ENCODE data around the gene DIPK1B.

The DIPK1B gene

GRCh38 chr9:136686794-136687711, 25.3 kb upstream of the DIPK1B start, which contains the start of gene AGPAT2:
Gene AGPAT2, minus strand, starts transcription at chr9:136687457. Its CDS starts 100 bp downstream, at chr9:136687357.
- DNase-seq = peak; percentile 82

- DNase-seq = peak; percentile 10
Observed at GRCh38 chr9:136687721-136688223, 24.6 kb upstream of the DIPK1B start.

GRCh38 chr9:136688274-136689107, 23.9 kb upstream of the DIPK1B start:
- DNase-seq = no peak

GRCh38 chr9:136689108-136689460, 23.3 kb upstream of the DIPK1B start:
- no peak for DNase-seq

DNA sequence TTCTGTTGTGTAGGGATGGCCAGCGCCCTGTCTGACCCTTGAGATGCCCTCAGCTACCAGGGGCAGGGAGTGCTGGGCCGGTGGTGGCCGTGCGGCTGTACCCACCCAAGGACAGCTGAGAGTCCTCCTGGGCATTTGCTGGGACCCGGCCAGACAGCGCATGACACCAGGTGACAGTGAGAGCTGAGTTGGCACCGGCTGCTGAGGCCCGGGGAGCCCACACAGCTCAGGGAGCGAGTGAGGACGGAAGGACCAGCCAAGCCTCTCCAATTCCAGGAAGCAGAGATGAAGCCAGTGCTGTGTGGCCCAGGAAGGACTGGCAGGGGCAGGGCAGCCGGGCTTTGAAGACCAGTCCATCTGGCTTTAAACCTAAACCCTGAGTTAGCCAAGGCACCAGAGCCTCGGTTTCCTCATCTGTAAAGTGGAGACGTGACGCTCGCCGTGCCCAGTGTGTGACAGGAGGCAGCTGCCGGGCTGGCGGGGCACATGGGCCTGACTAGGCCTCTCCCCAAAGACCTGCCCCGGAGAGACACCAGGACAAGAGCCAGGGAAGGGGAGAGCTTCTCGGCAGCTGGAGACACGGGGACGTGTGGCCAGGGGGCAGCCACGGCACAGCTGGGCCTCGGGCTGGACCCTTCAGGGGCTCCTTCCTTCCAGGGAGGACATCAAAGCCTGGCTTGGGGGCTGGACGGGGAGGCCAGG, 22.1 kb upstream of the DIPK1B start:
- no peak for DNase-seq

GRCh38 chr9:136690806-136691261, 21.5 kb upstream of the DIPK1B start:
- DNase-seq = no peak

DNA sequence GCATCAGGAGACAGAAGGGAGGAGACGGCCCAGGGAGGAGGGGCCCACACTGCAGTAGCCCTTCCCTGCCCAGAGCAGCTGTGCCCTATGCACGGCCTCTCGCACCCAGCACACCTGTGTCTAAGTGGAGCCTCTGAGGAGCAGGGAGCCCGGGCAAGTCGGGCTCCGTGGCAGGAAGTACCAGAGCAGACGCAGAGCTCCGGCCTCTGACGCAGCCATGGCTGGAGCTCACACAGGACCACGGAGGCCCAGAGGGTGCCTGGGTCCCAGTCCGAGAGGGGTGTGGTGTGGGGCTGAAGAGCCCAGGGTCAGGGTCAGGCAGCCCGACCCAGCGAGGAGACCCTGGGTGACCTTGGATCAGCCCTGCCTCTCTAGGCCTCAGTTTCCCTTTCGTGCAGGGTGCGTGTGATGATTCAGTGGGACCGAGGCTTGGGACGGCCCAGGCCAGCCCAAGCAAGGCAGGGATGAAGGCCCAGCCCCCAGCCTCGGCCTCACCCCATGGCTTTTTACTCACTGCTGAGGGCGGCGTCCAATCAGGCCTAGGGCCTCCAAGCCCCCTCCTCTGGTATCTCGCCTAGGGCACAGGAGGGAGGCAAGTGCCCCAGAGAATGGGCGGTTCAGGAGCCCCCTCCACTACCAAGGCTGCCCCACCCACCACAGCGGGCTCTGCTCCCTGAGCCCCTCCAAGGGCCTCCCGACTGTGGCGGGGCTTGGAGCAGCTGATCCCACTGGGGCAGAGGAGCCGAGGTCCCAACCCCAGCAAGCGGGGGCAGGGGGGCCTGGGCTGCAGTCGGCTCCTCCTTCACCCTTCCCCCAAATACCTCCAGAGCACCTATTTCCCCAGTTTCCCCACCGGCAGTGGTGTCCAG, 20.8 kb upstream of the DIPK1B start:
- no peak for DNase-seq

- no peak for DNase-seq
Observed at GRCh38 chr9:136692185-136693134, 19.9 kb upstream of the DIPK1B start.

DNA sequence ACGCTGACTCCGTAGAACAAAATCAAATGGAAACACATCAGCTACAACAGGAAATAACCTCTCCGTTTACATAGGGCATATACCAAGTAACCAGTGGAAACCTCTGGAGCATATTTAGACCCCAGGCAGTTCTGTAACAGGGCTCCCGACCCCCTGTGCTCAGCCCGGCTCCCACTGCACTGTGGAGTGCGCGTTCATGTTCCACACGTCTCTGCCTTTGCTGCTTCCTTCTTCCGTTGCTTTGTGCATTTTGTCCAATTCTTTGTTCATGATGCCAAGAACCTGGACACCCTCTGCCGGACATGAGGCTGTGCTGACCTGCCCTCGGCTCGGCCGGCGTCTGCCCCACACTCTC, 19.3 kb upstream of the DIPK1B start:
- no peak for DNase-seq

DNA sequence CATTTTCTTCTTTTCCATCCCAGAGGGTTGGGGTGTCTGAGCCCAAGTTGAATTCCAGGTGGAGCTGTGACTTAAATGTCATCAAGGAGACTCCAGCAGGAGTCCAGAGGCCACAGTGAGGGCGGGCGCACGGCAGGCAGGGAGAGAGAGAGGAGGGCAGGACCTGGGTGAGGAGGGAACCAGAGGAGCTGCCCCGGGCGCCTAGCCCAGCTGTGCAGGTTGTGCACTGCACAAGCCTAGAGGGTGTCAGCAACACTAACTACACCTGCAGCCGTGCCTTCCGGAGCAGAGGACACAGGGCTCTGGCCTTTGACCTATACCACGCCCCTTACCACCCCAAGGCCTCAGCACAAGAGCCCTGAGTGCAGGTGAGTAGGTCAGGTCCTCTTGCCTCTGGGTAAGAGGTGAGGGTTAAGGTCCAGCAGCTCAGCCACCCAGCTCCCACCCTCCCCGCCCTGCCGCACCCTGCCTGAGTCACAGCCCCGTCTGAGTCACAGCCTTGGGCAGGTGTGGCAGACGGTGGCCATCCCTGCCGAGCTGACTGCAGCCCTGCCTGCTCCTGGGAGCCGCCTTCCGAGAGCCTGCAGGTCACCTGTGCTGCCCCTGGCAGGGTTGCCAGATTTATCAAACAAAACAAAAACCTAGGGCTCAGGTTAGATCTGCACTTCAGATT, 18.7 kb upstream of the DIPK1B start:
- no peak for DNase-seq

DNA sequence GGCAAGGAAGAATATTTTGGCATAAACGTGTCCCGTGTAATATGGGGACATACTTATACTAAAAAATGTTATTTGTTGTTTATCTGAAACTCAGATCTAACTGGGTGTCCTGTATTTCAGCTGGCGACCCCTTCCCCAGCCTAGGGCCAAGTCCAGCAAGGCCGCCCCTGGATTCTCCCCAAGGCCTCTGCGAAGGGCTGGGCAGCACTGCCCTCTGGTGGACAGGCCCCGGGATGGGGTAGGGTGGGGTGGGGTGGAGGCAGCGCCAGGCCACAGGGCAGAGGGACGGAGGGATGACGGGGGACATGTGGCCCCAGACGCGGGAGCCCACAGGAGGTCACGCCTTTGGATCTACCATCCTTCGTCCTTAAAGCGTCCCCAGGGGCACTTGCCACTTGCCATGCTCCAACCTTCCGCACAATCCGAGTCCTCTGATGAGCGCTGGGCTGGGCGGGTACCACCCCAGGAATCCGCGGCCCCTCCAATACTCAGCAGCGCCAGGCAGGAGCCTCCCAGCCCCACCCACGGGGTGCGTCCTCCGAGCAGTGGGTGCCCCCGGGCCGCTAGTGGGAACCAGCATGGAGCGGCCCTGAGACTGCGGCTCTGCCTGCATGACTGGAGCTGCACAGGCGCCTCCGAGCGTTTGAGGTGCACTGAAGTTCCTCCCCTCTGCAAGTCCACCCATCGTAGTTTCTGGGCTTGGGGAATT, 18.1 kb upstream of the DIPK1B start:
- peak; percentile 26 for DNase-seq

- no peak for DNase-seq
Observed at GRCh38 chr9:136694872-136695247, 17.5 kb upstream of the DIPK1B start.

- DNase-seq = no peak
Observed at GRCh38 chr9:136695435-136695895, 16.9 kb upstream of the DIPK1B start.

GRCh38 chr9:136695955-136696354, 16.4 kb upstream of the DIPK1B start:
- no peak for DNase-seq

GRCh38 chr9:136696502-136696901, 15.9 kb upstream of the DIPK1B start:
- no peak for DNase-seq

GRCh38 chr9:136697146-136697820, 15.1 kb upstream of the DIPK1B start:
- no peak for DNase-seq

- DNase-seq = no peak
Observed at GRCh38 chr9:136697821-136698526, 14.4 kb upstream of the DIPK1B start.

DNA sequence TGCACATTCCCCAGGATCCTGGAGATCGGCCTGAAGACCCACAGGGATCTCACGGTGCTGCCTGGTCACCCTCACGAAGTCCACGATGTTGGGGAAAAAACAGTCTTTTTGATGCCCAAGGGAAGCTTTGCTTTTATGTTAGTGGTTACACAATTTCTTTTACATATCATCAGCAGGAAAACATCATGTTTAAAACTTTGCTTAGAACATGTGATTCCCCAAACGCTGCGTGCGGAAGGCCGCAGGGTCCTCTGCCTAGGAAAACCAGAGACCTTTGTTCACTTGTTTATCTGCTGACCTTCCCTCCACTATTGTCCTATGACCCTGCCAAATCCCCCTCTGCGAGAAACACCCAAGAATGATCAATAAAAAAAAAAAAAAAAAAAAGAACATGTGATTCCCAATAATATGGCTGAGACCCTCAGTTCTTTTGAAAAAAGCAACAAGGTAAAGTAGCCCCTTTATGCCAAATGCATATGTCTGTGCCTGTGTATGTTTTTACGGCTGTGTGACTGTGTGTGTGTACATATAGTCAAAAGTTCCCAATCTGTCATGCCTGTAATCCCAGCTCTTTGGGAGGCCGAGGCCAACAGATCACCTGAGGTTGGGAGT, 13.6 kb upstream of the DIPK1B start:
- no peak for DNase-seq
